WERI-Rb-1 (cell line): ENCODE results near the gene CDC34.

ENCODE experiments used
- DNase-seq: peaks from one replicate; pipeline ENCODE4 v3.0.0-alpha.2; 2020
- H3K27ac ChIP-seq: fragments of 250-450 bp; sonication (Bioruptor Pico); 2 replicates; pipeline ENCODE4 v1.5.1; 2020; ENCODE audit warnings: mild to moderate bottlenecking, moderate library complexity
- H3K27me3 ChIP-seq: fragments of 250-450 bp; sonication (Bioruptor Pico); 2 replicates; pipeline ENCODE4 v1.5.1; 2021; ENCODE audit warnings: mild to moderate bottlenecking, low read depth, moderate library complexity; ENCODE audit not compliant: insufficient read depth, severe bottlenecking
- H3K36me3 ChIP-seq: fragments of 250-450 bp; sonication (Bioruptor Pico); 2 replicates; pipeline ENCODE4 v1.5.1; 2020; ENCODE audit warnings: mild to moderate bottlenecking, moderate library complexity
- H3K4me3 ChIP-seq: 2 replicates; pipeline ENCODE4 v1.5.1; 2011; ENCODE audit warnings: low read depth, mild to moderate bottlenecking, control low read depth, low read length
- H3K9me3 ChIP-seq: fragments of 250-450 bp; sonication (Bioruptor Pico); 2 replicates; pipeline ENCODE4 v1.5.1; 2021; ENCODE audit warnings: mild to moderate bottlenecking, moderate library complexity; ENCODE audit not compliant: severe bottlenecking
- CTCF ChIP-seq: IDR thresholded peaks from 2 replicates; pipeline ENCODE4 v1.5.1; 2011; ENCODE audit warnings: low read depth, mild to moderate bottlenecking, control low read depth, inconsistent platforms, low read length

CDC34 gene

GRCh38 chr19:531753-532560 lies at the start of gene CDC34:
Gene CDC34 (plus strand): TSS chr19:531760. CDS start chr19:531932, 172 bp downstream.
- TF ChIP-seq CTCF, result no peak
- Histone ChIP-seq H3K27me3 (no peaks in the 10 kb centered on the region), H3K9me3 (no peaks in the 10 kb centered on the region)

DNA sequence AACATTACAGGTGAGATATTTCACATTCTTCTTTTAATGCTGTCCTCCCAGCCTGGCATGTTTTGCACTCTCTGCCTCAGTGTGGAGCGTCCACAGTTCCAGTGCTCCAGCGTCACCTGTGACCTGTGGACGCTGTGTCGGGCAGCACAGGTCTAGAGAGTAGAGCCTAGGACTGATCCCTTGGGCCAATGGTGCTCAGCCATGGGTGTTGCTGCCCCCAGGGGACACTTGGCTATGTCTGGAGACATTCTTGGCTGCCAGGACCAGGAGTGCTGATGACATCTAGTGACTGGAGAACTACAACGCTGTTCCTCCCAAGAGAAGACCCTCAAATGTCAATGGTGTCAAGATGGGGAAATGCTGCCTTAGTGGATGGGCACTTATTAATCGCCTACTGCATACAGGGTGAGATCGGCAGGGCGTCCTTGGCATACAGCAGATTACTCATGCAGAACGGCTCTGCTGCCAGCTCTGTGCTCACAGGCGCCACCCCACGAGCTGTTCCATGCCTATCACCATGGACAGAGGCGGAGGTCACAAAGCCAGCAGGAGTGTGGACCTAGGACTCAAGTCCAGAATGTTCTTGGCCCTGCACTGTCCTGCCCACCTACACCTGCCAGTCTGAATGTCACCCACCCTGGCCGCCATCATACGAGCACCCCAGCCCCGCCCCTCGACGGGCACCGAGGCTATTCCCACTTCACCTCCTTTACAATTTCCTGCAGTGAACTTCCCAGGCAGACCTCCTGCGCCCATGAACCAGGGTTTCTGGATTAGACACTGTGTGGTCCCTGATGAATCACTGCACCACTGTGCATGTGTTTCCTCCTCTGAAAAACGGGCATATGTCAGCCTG lies 49.1 kb upstream of the CDC34 start:
- Histone ChIP-seq H3K27ac (no peak overlapping the region), H3K9me3 (no peaks in the 10 kb centered on the region), H3K4me3 (no peak overlapping the region), H3K27me3 (peaks cover 3% of the 10 kb centered on the region), H3K36me3 (no peaks in the 10 kb centered on the region)
- TF ChIP-seq CTCF, result no peak
- DNase-seq, result no peak

More at GRCh38 chr19:531753-532560, at the start of gene CDC34:
- no peak for DNase-seq
- Histone ChIP-seq H3K4me3 (peak within 1 kb of the TSS; percentile 89), H3K27ac (peak within 1 kb of the TSS; percentile 96), H3K36me3 (peaks cover 29% of the 10 kb centered on the region)

- no peak for TF ChIP-seq CTCF
- Histone ChIP-seq H3K27ac (no peak overlapping the region), H3K4me3 (no peak overlapping the region), H3K9me3 (no peaks in the 10 kb centered on the region), H3K27me3 (peaks cover 3% of the 10 kb centered on the region), H3K36me3 (peaks cover under 1% of the 10 kb centered on the region; the same call in 1 of the 2 replicates)
- no peak for DNase-seq
These were observed 48.1 kb upstream of the CDC34 start for GRCh38 chr19:483332-484072.

DNA sequence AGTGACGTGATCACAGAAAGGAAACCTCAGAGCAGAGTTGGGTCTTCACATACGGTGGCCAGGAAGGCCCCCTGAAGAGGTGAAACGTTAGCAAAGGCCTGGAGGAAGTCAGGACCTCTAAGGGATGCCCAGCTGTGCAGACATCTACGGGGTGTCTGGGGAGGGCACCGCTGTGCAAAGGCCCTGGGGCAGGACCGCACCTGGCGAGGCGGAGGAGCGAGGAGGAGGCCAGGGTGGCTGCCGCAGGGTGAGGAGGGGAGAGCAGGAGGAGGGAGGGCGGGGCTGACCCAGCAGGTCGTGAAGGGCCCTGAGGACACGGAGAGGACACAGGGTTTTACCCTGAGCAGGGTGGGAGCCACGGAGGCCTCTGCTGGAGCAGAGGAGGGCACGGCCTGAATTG lies 47.1 kb upstream of the CDC34 start:
- Histone ChIP-seq H3K9me3 (no peaks in the 10 kb centered on the region), H3K4me3 (no peak overlapping the region), H3K27ac (no peak overlapping the region), H3K27me3 (peaks cover 3% of the 10 kb centered on the region), H3K36me3 (peaks cover 3% of the 10 kb centered on the region; the same call in 1 of the 2 replicates)
- no peak for TF ChIP-seq CTCF
- no peak for DNase-seq

DNA sequence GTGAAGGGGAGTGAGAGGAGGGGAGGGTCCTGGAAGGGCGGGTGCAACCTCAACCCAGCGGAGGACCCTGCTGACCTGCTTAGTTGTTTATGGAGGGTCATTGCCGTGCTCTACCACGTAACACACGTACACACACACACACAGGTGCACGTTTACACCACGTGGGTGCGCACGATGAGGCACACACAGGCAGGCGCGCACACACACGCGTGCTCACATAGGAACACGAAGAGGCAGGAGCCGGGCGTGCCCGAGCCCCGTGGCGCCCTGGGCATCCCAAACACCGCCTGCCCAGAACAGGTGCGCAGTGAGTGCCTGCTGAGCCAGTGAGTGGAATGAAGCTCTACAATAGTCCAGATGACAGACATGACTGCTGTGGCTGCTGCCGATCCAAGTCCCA lies 46.5 kb upstream of the CDC34 start:
- Histone ChIP-seq H3K4me3 (no peak overlapping the region), H3K27ac (no peak overlapping the region), H3K27me3 (peaks cover 3% of the 10 kb centered on the region), H3K36me3 (peaks cover 3% of the 10 kb centered on the region; the same call in 1 of the 2 replicates), H3K9me3 (no peaks in the 10 kb centered on the region)
- no peak for DNase-seq
- no peak for TF ChIP-seq CTCF
